Gastroesophageal sphincter (tissue), 3 donors: ENCODE results near the gene SH3RF3.

Experiments
- EP300 ChIP-seq: sonication (generic); formaldehyde crosslinking; IDR thresholded peaks from one replicate; pipeline ENCODE4 v1.6.1; 2017; ENCODE audit warnings: antibody characterized with exemption, mild to moderate bottlenecking
- POLR2A ChIP-seq, 2 donors: fragments of 450-650 bp; IDR thresholded peaks; one replicate each; pipeline ENCODE4 v1.6.1; 2017; ENCODE audit warnings: antibody characterized with exemption in 2 of 2, mild to moderate bottlenecking in 2 of 2, moderate library complexity in 1 of 2
- TF ChIP-seq, protein P1 (sequence below), 4 experiments: fragments of 200-600 bp in 2 of 4; fragments of 450-650 bp in 2 of 4; sonication (generic) in 1 of 4; IDR thresholded peaks; one replicate each; pipeline ENCODE4 v1.5.1; 2017 to 2019; ENCODE audit warnings: antibody characterized with exemption in 4 of 4, mild to moderate bottlenecking in 2 of 4, moderate library complexity in 2 of 4

DNA sequence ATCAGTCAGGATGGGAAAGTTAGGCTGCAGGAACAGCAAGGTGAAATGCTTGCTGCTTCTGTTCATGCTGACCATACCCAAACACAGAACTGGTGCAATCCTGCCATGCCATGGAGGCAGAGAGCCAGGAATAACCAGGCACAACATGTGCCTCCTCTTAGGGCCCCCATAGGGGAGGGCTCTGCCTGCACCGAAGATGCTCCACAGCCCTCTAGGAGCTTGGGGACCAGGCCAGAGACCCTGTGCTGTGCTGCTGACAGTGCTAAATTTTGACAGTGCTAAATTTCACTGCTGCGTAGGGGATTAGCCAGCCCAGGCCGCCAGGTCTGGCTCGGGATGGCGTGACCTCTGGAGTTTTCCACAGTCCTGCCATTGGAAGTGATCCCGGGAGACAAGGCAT lies 173.3 kb downstream of the SH3RF3 start:
- no peak for TF ChIP-seq EP300
- TF ChIP-seq, protein P1, sequence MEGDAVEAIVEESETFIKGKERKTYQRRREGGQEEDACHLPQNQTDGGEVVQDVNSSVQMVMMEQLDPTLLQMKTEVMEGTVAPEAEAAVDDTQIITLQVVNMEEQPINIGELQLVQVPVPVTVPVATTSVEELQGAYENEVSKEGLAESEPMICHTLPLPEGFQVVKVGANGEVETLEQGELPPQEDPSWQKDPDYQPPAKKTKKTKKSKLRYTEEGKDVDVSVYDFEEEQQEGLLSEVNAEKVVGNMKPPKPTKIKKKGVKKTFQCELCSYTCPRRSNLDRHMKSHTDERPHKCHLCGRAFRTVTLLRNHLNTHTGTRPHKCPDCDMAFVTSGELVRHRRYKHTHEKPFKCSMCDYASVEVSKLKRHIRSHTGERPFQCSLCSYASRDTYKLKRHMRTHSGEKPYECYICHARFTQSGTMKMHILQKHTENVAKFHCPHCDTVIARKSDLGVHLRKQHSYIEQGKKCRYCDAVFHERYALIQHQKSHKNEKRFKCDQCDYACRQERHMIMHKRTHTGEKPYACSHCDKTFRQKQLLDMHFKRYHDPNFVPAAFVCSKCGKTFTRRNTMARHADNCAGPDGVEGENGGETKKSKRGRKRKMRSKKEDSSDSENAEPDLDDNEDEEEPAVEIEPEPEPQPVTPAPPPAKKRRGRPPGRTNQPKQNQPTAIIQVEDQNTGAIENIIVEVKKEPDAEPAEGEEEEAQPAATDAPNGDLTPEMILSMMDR (IDR thresholded peaks at IDR 0.05), result no peak
- TF ChIP-seq POLR2A (IDR thresholded peaks at IDR 0.05), result no peak
